Omental fat pad (tissue), 4 donors: ENCODE results near the gene PAQR8. TPM values are rescaled to one million over a fixed set of nuclear protein-coding genes. Genes with fewer than 3 reads are reported as not detected.

Experiments used
- ATAC-seq: fragments of 150-250 bp; one replicate; pipeline ENCODE4 v1.9.1; 2016; ENCODE audit warnings: mild to moderate bottlenecking, moderate library complexity; ENCODE audit not compliant: low FRiP score
- DNase-seq: peaks from one replicate; pipeline ENCODE4 v3.0.0-alpha.2; 2019; ENCODE audit warnings: low spot score
- CTCF ChIP-seq, 3 donors: fragments of 450-650 bp; IDR thresholded peaks; one replicate each; pipeline ENCODE4 v1.5.1; 2016 to 2017; ENCODE audit warnings: antibody characterized with exemption in 3 of 3, mild to moderate bottlenecking in 3 of 3, moderate library complexity in 2 of 3
- total RNA-seq, 4 donors: library from RNA; depleted of rRNA; stranded (reverse); fragments of >200 nt; gene quantifications; one replicate each; pipeline ENCODE4 v1.1.0, GENCODE V29; 2016

Gene PAQR8
- total RNA-seq, 4 donors from 2014 or later, result 1.5 to 7.9 (median 3.6) TPM

- ATAC-seq (no peak), DNase-seq (no peak)
- no peak for TF ChIP-seq CTCF (IDR thresholded peaks at IDR 0.05)
Measured at GRCh38 chr6:52346503-52346902, 15.4 kb upstream of the PAQR8 start.

- no peak for DNase-seq
- TF ChIP-seq CTCF (IDR thresholded peaks at IDR 0.05), result no peak
- ATAC-seq, result no peak
Measured at GRCh38 chr6:52347818-52348217, 14.1 kb upstream of the PAQR8 start.

- no peak for TF ChIP-seq CTCF (IDR thresholded peaks at IDR 0.05)
- no peak for DNase-seq
- no peak for ATAC-seq
Measured at GRCh38 chr6:52351879-52352238, 10.1 kb upstream of the PAQR8 start.

- DNase-seq (no peak), ATAC-seq (peak; percentile 83)
- no peak for TF ChIP-seq CTCF (IDR thresholded peaks at IDR 0.05)
Measured at GRCh38 chr6:52352239-52353018, 9.5 kb upstream of the PAQR8 start.

GRCh38 chr6:52356017-52356416 is 5.9 kb upstream of the PAQR8 start:
- no peak for TF ChIP-seq CTCF (IDR thresholded peaks at IDR 0.05)
- ATAC-seq (no peak), DNase-seq (no peak)

- no peak for DNase-seq
- no peak for TF ChIP-seq CTCF (IDR thresholded peaks at IDR 0.05)
- ATAC-seq, result no peak
Measured at GRCh38 chr6:52359403-52359802, 2.5 kb upstream of the PAQR8 start.

- no peak for TF ChIP-seq CTCF (IDR thresholded peaks at IDR 0.05)
- ATAC-seq (no peak), DNase-seq (no peak)
Measured at GRCh38 chr6:52360028-52360427, 1.9 kb upstream of the PAQR8 start.
